NCI-H2196 (cell line): ENCODE results near the gene LAMA5.

Experiments used
- DNase-seq: peaks from one replicate; lab custom pipeline; 2025; ENCODE audit not compliant: unreplicated experiment; lab: John Stamatoyannopoulos, UW

The LAMA5 gene

GRCh38 chr20:62318400-62319345, 48.4 kb downstream of the LAMA5 start:
- no peak for DNase-seq

GRCh38 chr20:62317167-62317655, 49.9 kb downstream of the LAMA5 start:
- no peak for DNase-seq

- DNase-seq, result no peak
These were observed 50.6 kb downstream of the LAMA5 start for GRCh38 chr20:62316331-62317166.

GRCh38 chr20:62315773-62316172, 51.3 kb downstream of the LAMA5 start:
- no peak for DNase-seq

- no peak for DNase-seq
These were observed 52.3 kb downstream of the LAMA5 start for GRCh38 chr20:62314711-62315302.

GRCh38 chr20:62314339-62314638, 52.8 kb downstream of the LAMA5 start:
- DNase-seq, result no peak

- DNase-seq, result no peak
These were observed 53.4 kb downstream of the LAMA5 start for GRCh38 chr20:62313460-62314338.

- no peak for DNase-seq
These were observed 54.1 kb downstream of the LAMA5 start for GRCh38 chr20:62313021-62313420.

- DNase-seq, result no peak
These were observed 54.5 kb downstream of the LAMA5 start for GRCh38 chr20:62312662-62312977.

GRCh38 chr20:62311832-62312661, 55.1 kb downstream of the LAMA5 start:
- no peak for DNase-seq

- no peak for DNase-seq
These were observed 56.0 kb downstream of the LAMA5 start for GRCh38 chr20:62311150-62311549.

GRCh38 chr20:62310757-62311121, 56.4 kb downstream of the LAMA5 start:
- DNase-seq, result no peak

GRCh38 chr20:62309947-62310756, 57.0 kb downstream of the LAMA5 start:
- no peak for DNase-seq

- no peak for DNase-seq
These were observed 57.7 kb downstream of the LAMA5 start for GRCh38 chr20:62309198-62309944.

- DNase-seq, result no peak
These were observed 58.9 kb downstream of the LAMA5 start for GRCh38 chr20:62308102-62308822.

GRCh38 chr20:62307226-62308101, 59.6 kb downstream of the LAMA5 start:
- peak; percentile 25 for DNase-seq
